Measurements from ENCODE around the gene NRXN3.

Gene NRXN3

GRCh38 chr14:79293482-79294177, 1123.5 kb downstream of the NRXN3 start:
- Histone ChIP-seq H2AFZ (ENCODE audit: low read length, unreplicated experiment) (no peak overlapping the region), H3K27me3 (ENCODE audit: insufficient read depth, low read length) (no peaks in the 10 kb centered on the region), H3K4me1 (ENCODE audit: control insufficient read depth, insufficient read depth, low read length, unreplicated experiment) (peaks cover 9% of the 10 kb centered on the region), H3K27ac (ENCODE audit: low read depth, low read length) (no peak overlapping the region), H3K4me3 (ENCODE audit: low read depth, low read length) (no peak overlapping the region), H3K36me3 (ENCODE audit: insufficient read depth, low read length) (no peaks in the 10 kb centered on the region), H3K79me2 (ENCODE audit: control insufficient read depth, insufficient read depth, low read length, unreplicated experiment) (no peaks in the 10 kb centered on the region)

DNA sequence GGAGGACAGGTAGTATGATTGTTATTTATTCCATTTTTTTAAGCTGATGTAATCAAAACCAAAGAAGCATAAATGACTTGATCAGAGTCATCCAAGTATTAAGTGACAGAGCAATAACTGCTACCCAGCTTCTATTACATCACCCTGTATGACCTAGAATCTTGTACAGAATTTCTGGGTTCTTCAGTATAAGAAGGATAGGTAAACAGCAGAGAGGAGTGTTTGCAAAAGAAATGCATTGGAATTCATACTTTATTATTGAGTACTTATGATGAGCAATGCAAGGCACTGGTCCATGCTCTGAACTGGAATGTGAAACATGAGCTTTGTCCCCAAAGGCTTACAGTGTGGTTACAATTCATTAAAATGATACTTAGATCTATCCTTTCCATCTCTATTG, 1124.3 kb downstream of the NRXN3 start:
- Histone ChIP-seq H3K27ac (ENCODE audit: low read depth, low read length) (no peak overlapping the region), H3K27me3 (ENCODE audit: insufficient read depth, low read length) (no peaks in the 10 kb centered on the region), H3K36me3 (ENCODE audit: insufficient read depth, low read length) (no peaks in the 10 kb centered on the region), H3K79me2 (ENCODE audit: control insufficient read depth, insufficient read depth, low read length, unreplicated experiment) (no peaks in the 10 kb centered on the region), H2AFZ (ENCODE audit: low read length, unreplicated experiment) (no peak overlapping the region), H3K4me1 (ENCODE audit: control insufficient read depth, insufficient read depth, low read length, unreplicated experiment) (peaks cover 9% of the 10 kb centered on the region), H3K4me3 (ENCODE audit: low read depth, low read length) (no peak overlapping the region)

DNA sequence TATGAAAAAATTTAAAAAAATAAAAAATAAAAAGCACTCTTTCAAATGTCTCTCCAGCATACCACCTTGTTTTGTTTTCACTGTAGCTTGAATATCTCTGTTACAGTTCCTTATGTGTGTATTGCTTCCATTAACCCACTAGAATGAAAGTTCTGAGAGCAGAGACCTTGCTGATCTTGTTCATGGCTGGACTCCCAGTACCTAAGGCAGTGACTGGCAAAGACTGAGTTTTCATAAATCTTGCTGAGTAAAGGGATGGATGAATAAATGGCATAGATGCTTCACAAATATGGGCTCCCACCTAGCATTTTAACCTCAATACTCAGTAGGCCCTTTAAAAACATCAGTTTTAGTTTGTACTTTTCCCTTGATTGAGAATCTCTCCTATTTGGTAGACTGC, 1125.2 kb downstream of the NRXN3 start:
- no peak overlapping the region for H2AFZ ChIP-seq (ENCODE audit: low read length, unreplicated experiment)
- H3K4me3 ChIP-seq (ENCODE audit: low read depth, low read length) = no peak overlapping the region
- H3K4me1 ChIP-seq (ENCODE audit: control insufficient read depth, insufficient read depth, low read length, unreplicated experiment) = peaks cover 9% of the 10 kb centered on the region
- H3K36me3 ChIP-seq (ENCODE audit: insufficient read depth, low read length) = no peaks in the 10 kb centered on the region
- H3K27me3 ChIP-seq (ENCODE audit: insufficient read depth, low read length) = no peaks in the 10 kb centered on the region
- H3K79me2 ChIP-seq (ENCODE audit: control insufficient read depth, insufficient read depth, low read length, unreplicated experiment) = no peaks in the 10 kb centered on the region
- H3K27ac ChIP-seq (ENCODE audit: low read depth, low read length) = no peak overlapping the region

DNA sequence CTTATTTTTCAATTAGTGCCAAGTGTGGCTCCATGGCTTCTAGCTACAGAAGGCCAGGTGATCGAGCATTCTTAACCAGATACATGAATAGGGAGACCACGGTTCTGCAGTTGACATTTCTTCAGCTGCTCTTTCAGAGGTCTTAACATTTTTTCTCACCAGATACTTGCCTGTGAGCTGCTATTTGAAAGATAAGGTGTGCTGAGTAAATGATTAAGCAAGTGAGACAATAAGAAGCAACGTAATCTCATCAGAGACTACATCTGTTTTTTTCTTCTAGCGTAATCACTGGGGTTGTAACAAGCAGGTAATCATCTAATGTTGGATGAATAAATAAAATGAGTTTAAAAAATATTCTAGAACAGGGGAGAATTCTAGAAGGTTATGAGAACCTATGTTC, 1128.2 kb downstream of the NRXN3 start:
- no peak overlapping the region for H3K27ac ChIP-seq (ENCODE audit: low read depth, low read length)
- no peaks in the 10 kb centered on the region for H3K36me3 ChIP-seq (ENCODE audit: insufficient read depth, low read length)
- H3K4me3 ChIP-seq (ENCODE audit: low read depth, low read length) = no peak overlapping the region
- no peaks in the 10 kb centered on the region for H3K79me2 ChIP-seq (ENCODE audit: control insufficient read depth, insufficient read depth, low read length, unreplicated experiment)
- no peak overlapping the region for H2AFZ ChIP-seq (ENCODE audit: low read length, unreplicated experiment)
- H3K27me3 ChIP-seq (ENCODE audit: insufficient read depth, low read length) = no peaks in the 10 kb centered on the region
- H3K4me1 ChIP-seq (ENCODE audit: control insufficient read depth, insufficient read depth, low read length, unreplicated experiment) = peaks cover 9% of the 10 kb centered on the region

- Histone ChIP-seq H3K4me1 (ENCODE audit: control insufficient read depth, insufficient read depth, low read length, unreplicated experiment) (peaks cover 5% of the 10 kb centered on the region), H3K4me3 (ENCODE audit: low read depth, low read length) (no peak overlapping the region), H3K36me3 (ENCODE audit: insufficient read depth, low read length) (no peaks in the 10 kb centered on the region), H3K27ac (ENCODE audit: low read depth, low read length) (no peak overlapping the region), H3K79me2 (ENCODE audit: control insufficient read depth, insufficient read depth, low read length, unreplicated experiment) (no peaks in the 10 kb centered on the region), H2AFZ (ENCODE audit: low read length, unreplicated experiment) (no peak overlapping the region), H3K27me3 (ENCODE audit: insufficient read depth, low read length) (no peaks in the 10 kb centered on the region)
These were observed 1129.0 kb downstream of the NRXN3 start for GRCh38 chr14:79299162-79299561.

DNA sequence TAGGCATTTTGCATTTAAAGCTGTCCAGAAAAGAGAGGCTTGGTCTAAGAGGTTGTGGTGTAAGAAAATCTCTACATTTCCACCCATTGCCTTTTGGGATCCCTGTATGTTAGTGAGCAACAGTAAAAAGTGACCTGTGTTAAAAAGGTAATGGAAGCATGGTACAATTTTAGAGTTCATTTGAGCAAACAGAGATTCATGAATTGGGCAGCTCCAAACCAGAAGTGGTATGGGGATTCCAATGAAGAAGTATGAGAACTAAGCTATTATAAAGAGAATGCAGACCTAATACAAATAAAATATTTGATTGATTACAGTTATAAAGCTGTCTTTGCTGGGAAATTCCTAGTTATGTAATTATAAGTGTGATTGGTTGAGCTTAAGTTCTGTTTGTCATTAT, 1134.1 kb downstream of the NRXN3 start:
- Histone ChIP-seq H3K4me3 (ENCODE audit: low read depth, low read length) (no peak overlapping the region), H3K79me2 (ENCODE audit: control insufficient read depth, insufficient read depth, low read length, unreplicated experiment) (no peaks in the 10 kb centered on the region), H3K36me3 (ENCODE audit: insufficient read depth, low read length) (no peaks in the 10 kb centered on the region), H3K27me3 (ENCODE audit: insufficient read depth, low read length) (no peaks in the 10 kb centered on the region), H3K27ac (ENCODE audit: low read depth, low read length) (no peak overlapping the region), H2AFZ (ENCODE audit: low read length, unreplicated experiment) (no peak overlapping the region), H3K4me1 (ENCODE audit: control insufficient read depth, insufficient read depth, low read length, unreplicated experiment) (no peaks in the 10 kb centered on the region)

DNA sequence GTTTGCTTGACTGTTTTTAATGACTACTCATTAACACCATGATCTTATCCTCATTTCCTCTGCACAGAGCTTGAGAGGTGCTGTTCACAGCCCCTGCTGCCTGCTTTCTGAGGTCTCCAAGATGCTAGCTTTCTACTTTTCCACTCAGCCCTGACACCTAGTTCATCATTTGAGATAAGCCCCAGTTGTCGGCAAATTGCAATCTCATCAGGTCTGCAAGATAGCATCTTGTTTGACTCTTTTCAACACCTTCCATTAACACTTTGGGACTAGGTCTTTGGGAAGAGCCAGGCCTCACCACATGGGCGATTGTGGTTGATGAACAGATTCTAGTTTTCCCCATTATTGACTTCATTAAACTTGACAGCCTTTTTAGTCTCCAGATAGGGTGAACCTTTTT, 1136.4 kb downstream of the NRXN3 start:
- no peaks in the 10 kb centered on the region for H3K36me3 ChIP-seq (ENCODE audit: insufficient read depth, low read length)
- H3K4me3 ChIP-seq (ENCODE audit: low read depth, low read length) = no peak overlapping the region
- H2AFZ ChIP-seq (ENCODE audit: low read length, unreplicated experiment) = no peak overlapping the region
- H3K27me3 ChIP-seq (ENCODE audit: insufficient read depth, low read length) = no peaks in the 10 kb centered on the region
- no peaks in the 10 kb centered on the region for H3K4me1 ChIP-seq (ENCODE audit: control insufficient read depth, insufficient read depth, low read length, unreplicated experiment)
- H3K27ac ChIP-seq (ENCODE audit: low read depth, low read length) = no peak overlapping the region
- no peaks in the 10 kb centered on the region for H3K79me2 ChIP-seq (ENCODE audit: control insufficient read depth, insufficient read depth, low read length, unreplicated experiment)

DNA sequence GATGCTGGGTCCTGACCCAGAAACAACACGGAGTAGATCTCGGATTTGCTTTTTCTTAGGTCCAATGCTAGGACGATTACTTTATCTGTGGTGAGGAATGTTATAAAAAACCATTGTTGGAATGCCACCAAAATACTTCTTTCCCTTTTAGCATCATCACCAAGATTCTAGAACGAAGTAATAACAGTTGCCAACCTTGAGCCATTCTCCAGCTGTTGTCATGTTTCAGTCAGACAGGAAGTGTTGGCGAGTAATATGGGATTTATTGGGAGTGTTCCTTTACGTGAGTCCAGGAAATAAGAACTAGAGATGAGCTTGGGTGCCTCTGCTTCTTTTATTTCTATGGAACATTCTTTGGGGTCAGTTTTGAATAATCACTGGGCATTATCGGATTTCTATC, 1148.2 kb downstream of the NRXN3 start:
- no peaks in the 10 kb centered on the region for H3K27me3 ChIP-seq (ENCODE audit: insufficient read depth, low read length)
- H3K79me2 ChIP-seq (ENCODE audit: control insufficient read depth, insufficient read depth, low read length, unreplicated experiment) = no peaks in the 10 kb centered on the region
- no peaks in the 10 kb centered on the region for H3K36me3 ChIP-seq (ENCODE audit: insufficient read depth, low read length)
- H3K27ac ChIP-seq (ENCODE audit: low read depth, low read length) = no peak overlapping the region
- no peak overlapping the region for H3K4me3 ChIP-seq (ENCODE audit: low read depth, low read length)
- H3K4me1 ChIP-seq (ENCODE audit: control insufficient read depth, insufficient read depth, low read length, unreplicated experiment) = no peaks in the 10 kb centered on the region
- no peak overlapping the region for H2AFZ ChIP-seq (ENCODE audit: low read length, unreplicated experiment)

- no peaks in the 10 kb centered on the region for H3K36me3 ChIP-seq (ENCODE audit: insufficient read depth, low read length)
- H3K4me1 ChIP-seq (ENCODE audit: control insufficient read depth, insufficient read depth, low read length, unreplicated experiment) = no peaks in the 10 kb centered on the region
- no peaks in the 10 kb centered on the region for H3K79me2 ChIP-seq (ENCODE audit: control insufficient read depth, insufficient read depth, low read length, unreplicated experiment)
- H3K27me3 ChIP-seq (ENCODE audit: insufficient read depth, low read length) = no peaks in the 10 kb centered on the region
- H3K27ac ChIP-seq (ENCODE audit: low read depth, low read length) = no peak overlapping the region
- H3K4me3 ChIP-seq (ENCODE audit: low read depth, low read length) = no peak overlapping the region
- H2AFZ ChIP-seq (ENCODE audit: low read length, unreplicated experiment) = no peak overlapping the region
These were observed 1150.4 kb downstream of the NRXN3 start for GRCh38 chr14:79320561-79320960.

DNA sequence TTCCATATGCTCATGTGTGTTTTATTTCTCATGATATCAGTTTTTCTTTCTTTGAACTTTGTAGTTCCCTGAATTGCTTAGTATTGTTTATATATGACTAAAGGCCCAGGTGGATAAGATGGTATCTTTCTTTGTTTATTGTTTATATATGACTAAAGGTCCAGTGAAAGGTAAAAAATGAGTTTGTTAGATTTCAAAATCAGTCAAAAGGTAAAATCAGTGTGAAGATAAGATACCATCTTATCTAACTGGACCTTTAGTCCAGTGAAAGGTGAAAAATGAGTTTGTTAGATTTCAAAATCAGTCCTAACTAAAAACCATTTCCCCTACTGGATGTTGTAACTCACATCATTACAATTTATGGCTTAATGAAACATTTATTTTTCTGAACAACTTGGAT, 1150.9 kb downstream of the NRXN3 start:
- H3K79me2 ChIP-seq (ENCODE audit: control insufficient read depth, insufficient read depth, low read length, unreplicated experiment) = no peaks in the 10 kb centered on the region
- H3K27me3 ChIP-seq (ENCODE audit: insufficient read depth, low read length) = no peaks in the 10 kb centered on the region
- no peak overlapping the region for H3K4me3 ChIP-seq (ENCODE audit: low read depth, low read length)
- no peak overlapping the region for H2AFZ ChIP-seq (ENCODE audit: low read length, unreplicated experiment)
- no peaks in the 10 kb centered on the region for H3K36me3 ChIP-seq (ENCODE audit: insufficient read depth, low read length)
- no peak overlapping the region for H3K27ac ChIP-seq (ENCODE audit: low read depth, low read length)
- no peaks in the 10 kb centered on the region for H3K4me1 ChIP-seq (ENCODE audit: control insufficient read depth, insufficient read depth, low read length, unreplicated experiment)

GRCh38 chr14:79325071-79325470, 1154.9 kb downstream of the NRXN3 start:
- Histone ChIP-seq H3K36me3 (ENCODE audit: insufficient read depth, low read length) (no peaks in the 10 kb centered on the region), H3K27ac (ENCODE audit: low read depth, low read length) (no peak overlapping the region), H3K27me3 (ENCODE audit: insufficient read depth, low read length) (no peaks in the 10 kb centered on the region), H3K4me1 (ENCODE audit: control insufficient read depth, insufficient read depth, low read length, unreplicated experiment) (peaks cover 6% of the 10 kb centered on the region), H2AFZ (ENCODE audit: low read length, unreplicated experiment) (no peak overlapping the region), H3K79me2 (ENCODE audit: control insufficient read depth, insufficient read depth, low read length, unreplicated experiment) (no peaks in the 10 kb centered on the region), H3K4me3 (ENCODE audit: low read depth, low read length) (no peak overlapping the region)

Data from ACC112 (cell line).